ENCODE data around the gene DIP2A.

DNA sequence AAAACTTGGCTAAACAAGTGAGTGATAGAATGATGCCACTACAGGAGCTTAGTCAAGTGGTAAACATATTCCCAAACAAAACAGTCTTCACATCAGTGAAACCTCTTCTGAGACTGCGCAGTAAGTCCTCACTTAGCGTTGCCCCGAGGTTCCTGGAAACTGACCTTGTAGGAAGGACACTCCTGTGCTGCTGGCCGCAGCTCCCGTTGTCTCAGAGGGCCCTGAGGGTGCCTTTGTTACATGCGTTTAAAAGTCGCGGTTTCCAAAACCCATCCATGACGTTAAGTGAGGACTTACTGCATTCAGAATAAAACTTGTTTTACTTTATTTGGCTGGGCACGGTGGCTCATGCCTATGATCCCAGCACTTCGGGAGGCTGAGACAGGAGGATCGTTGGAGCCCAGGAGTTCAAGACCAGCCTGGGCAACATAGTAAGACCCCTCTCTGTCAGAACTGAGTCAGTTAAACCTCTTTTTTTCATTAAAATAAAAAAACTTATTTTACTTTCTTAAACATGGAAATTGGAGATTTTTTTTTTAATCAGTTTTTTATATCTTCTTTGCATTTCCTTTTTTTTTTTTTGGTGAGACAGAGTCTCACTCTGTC, 36.0 kb upstream of the DIP2A start:
- TF ChIP-seq CTCF (IDR thresholded peaks at IDR 0.05; ENCODE audit: insufficient read depth, low read length, poor library complexity, severe bottlenecking) (no peak), EZH2phosphoT487 (conservative IDR thresholded peaks at IDR 0.05; ENCODE audit: low read length) (no peak)

All from SU-DHL-6 (cell line).